HEK293T (cell line): ENCODE results near the gene PDXDC1.
"Not testable (repeated sequence)": the region's sequence is repeated elsewhere in the genome, so short reads cannot be mapped to it uniquely, and the experiment has no call there.

Experiments
- CTCF ChIA-PET: fragments of 350-600 bp; formaldehyde crosslinking; extraction: SDS; loops from one replicate; lab custom pipeline; 2021; ENCODE audit warnings: antibody characterized with exemption, inconsistent platforms; lab: Yijun Ruan, JAX
- POLR2A ChIA-PET: fragments of 350-600 bp; formaldehyde crosslinking; extraction: SDS; loops from one replicate; lab custom pipeline; 2020; ENCODE audit warnings: antibody characterized with exemption, inconsistent platforms; lab: Yijun Ruan, JAX
- DNase-seq: peaks from one replicate; pipeline ENCODE4 v3.0.0; 2012; ENCODE audit warnings: mixed read lengths; ENCODE audit errors: extremely low spot score
- TARDBP ChIP-seq: fragments of 450-650 bp; IDR thresholded peaks from 2 replicates; pipeline ENCODE4 v1.6.1; 2016

Gene PDXDC1

GRCh38 chr16:15144092-15144631 is 169.3 kb downstream of the PDXDC1 start:
- POLR2A ChIA-PET, CTCF ChIA-PET, DNase-seq: not testable (repeated sequence)

- POLR2A ChIA-PET, CTCF ChIA-PET, DNase-seq: not testable (repeated sequence)
These were observed 170.1 kb downstream of the PDXDC1 start for GRCh38 chr16:15144781-15145417.

- DNase-seq, CTCF ChIA-PET, POLR2A ChIA-PET: not testable (repeated sequence)
These were observed 170.8 kb downstream of the PDXDC1 start for GRCh38 chr16:15145418-15146263.

GRCh38 chr16:15146264-15146662 is 171.4 kb downstream of the PDXDC1 start:
- CTCF ChIA-PET, DNase-seq, POLR2A ChIA-PET: not testable (repeated sequence)

GRCh38 chr16:15148831-15149230 is 174.0 kb downstream of the PDXDC1 start:
- POLR2A ChIA-PET, DNase-seq, CTCF ChIA-PET: not testable (repeated sequence)

GRCh38 chr16:15149260-15149659 is 174.4 kb downstream of the PDXDC1 start:
- POLR2A ChIA-PET, CTCF ChIA-PET, DNase-seq: not testable (repeated sequence)

- POLR2A ChIA-PET, CTCF ChIA-PET, DNase-seq: not testable (repeated sequence)
These were observed 179.2 kb downstream of the PDXDC1 start for GRCh38 chr16:15154005-15154404.

- POLR2A ChIA-PET, CTCF ChIA-PET: not testable (repeated sequence)
- peak; percentile 67; the same call in 1 of the 2 replicates for TF ChIP-seq TARDBP
- peak; percentile 74 for DNase-seq
These were observed 180.1 kb downstream of the PDXDC1 start for GRCh38 chr16:15154650-15155562.

GRCh38 chr16:15157644-15158043 is 182.8 kb downstream of the PDXDC1 start:
- CTCF ChIA-PET, POLR2A ChIA-PET: not testable (repeated sequence)

GRCh38 chr16:15159671-15160070 is 184.8 kb downstream of the PDXDC1 start:
- DNase-seq, CTCF ChIA-PET, POLR2A ChIA-PET: not testable (repeated sequence)

More at GRCh38 chr16:15157644-15158043, 182.8 kb downstream of the PDXDC1 start:
- DNase-seq = not testable (repeated sequence)

- CTCF ChIA-PET, POLR2A ChIA-PET, DNase-seq: not testable (repeated sequence)
These were observed 185.7 kb downstream of the PDXDC1 start for GRCh38 chr16:15160571-15160970.

- POLR2A ChIA-PET, CTCF ChIA-PET, DNase-seq: not testable (repeated sequence)
These were observed 188.2 kb downstream of the PDXDC1 start for GRCh38 chr16:15163055-15163454.

- POLR2A ChIA-PET, CTCF ChIA-PET: not testable (repeated sequence)
These were observed 191.4 kb downstream of the PDXDC1 start for GRCh38 chr16:15166177-15166576.

GRCh38 chr16:15168303-15168702 is 193.5 kb downstream of the PDXDC1 start:
- CTCF ChIA-PET, DNase-seq, POLR2A ChIA-PET: not testable (repeated sequence)

More at GRCh38 chr16:15166177-15166576, 191.4 kb downstream of the PDXDC1 start:
- not testable (repeated sequence) for DNase-seq

- CTCF ChIA-PET, DNase-seq, POLR2A ChIA-PET: not testable (repeated sequence)
These were observed 194.3 kb downstream of the PDXDC1 start for GRCh38 chr16:15168953-15169652.

GRCh38 chr16:15179909-15180308 is 205.1 kb downstream of the PDXDC1 start:
- POLR2A ChIA-PET, DNase-seq, CTCF ChIA-PET: not testable (repeated sequence)

GRCh38 chr16:15180946-15181345 is 206.1 kb downstream of the PDXDC1 start:
- POLR2A ChIA-PET, CTCF ChIA-PET, DNase-seq: not testable (repeated sequence)
